Measurements from ENCODE around the gene ACTRT2.

Gene ACTRT2

DNA sequence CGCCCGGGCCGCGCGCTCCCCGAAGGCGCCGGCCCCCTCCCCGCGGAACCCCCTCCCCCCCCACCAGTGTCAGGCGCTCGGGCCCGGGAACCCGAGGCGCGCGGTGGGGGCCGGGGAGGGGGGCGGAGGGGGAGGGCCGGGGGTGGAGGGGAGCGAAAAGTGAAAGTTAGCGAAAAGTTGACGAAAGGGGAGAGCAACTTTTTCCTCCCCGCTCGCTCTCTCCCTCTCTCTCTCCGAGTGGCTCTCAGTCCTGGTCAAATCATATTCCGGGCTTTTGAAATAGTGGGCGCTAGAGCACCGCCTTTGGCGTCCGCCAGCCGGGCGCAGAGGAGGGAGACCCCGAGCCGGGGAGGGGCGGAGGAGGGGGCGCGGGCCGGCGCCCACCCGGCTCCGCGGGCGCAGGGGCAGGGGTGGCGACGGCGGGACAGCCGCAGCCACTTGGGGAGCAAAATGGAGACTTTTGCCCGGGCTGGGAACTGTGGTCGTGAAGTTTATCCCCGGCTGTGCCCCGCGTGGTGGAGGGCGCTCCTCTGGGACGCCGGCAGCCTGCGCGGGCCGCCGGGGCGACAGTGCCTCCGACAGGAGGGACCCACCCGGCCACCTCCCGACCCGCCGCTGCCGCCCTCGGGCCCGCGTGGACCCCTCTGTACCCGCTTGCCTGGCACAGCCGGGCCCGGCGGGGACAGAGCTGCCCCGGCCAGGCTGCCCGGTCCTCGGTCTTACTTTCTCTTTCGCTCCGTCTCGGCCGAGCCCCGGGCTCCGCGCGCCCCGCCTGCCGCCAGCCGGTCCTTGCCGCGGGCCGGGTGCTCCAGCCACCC is 48.4 kb downstream of the ACTRT2 start:
- DNase-seq = no peak

DNA sequence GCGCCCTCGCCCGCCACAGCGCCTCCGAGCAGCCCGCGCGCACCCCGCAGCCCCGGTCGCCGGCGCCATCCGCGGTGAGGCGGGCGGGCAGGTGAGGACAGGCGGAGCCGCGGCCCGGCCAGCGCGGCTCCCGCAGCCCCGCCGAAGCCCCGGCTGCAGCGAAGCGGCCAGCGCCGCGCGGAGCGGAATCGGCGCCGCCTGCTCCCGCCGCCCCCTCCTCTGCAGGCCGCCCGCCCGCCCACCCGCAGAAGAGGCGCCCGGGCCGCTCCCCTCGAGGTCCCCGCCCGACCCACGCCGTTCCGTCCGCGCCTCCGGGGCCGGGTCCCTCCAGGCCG is 49.0 kb downstream of the ACTRT2 start:
- no peak for DNase-seq

DNA sequence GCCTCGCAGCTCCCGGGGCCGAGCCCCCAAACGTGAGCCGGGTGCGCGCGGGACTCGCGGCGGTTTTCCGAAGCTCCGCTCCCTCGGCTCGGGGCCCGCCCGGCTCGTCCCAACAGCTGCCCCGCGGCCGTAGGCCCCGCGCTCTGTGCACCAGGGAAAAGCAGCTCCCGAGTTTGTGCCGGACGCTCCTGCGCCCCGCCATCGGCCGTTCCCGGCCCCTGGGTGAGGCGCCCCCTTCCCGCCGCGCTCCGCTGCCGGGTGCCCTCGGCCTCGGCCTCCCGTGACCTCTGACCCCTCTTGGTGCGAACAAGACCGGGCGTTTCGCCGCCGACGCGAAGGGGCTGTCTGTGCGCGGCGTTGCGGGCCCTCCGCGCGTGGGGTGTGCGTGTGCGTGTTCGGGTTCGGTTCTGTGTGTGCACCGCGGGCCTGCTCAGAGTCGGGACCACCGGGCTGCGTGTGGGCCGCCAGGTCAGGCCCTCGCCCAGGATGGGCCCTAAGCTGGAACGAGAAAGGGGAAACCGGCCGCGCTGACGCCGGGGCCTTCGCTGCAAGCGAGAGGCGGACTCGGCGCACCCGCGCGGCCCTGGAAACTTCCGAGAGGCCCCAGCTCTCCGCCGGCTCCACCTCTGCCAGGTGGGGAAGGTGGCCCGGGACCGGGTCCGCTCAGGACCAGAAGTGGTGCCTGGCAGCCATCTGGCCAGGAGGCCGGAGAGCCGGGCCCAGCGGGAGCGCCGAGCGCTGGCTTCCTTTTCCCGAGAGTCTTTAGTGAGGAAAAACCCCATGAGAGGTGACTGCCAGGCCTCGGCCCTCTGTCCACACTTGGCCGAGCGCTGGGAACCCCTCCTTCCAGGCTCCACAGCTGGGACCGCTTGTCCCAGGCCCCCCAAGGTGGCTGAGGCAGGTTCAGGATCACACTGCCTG is 49.6 kb downstream of the ACTRT2 start:
- DNase-seq = no peak

DNA sequence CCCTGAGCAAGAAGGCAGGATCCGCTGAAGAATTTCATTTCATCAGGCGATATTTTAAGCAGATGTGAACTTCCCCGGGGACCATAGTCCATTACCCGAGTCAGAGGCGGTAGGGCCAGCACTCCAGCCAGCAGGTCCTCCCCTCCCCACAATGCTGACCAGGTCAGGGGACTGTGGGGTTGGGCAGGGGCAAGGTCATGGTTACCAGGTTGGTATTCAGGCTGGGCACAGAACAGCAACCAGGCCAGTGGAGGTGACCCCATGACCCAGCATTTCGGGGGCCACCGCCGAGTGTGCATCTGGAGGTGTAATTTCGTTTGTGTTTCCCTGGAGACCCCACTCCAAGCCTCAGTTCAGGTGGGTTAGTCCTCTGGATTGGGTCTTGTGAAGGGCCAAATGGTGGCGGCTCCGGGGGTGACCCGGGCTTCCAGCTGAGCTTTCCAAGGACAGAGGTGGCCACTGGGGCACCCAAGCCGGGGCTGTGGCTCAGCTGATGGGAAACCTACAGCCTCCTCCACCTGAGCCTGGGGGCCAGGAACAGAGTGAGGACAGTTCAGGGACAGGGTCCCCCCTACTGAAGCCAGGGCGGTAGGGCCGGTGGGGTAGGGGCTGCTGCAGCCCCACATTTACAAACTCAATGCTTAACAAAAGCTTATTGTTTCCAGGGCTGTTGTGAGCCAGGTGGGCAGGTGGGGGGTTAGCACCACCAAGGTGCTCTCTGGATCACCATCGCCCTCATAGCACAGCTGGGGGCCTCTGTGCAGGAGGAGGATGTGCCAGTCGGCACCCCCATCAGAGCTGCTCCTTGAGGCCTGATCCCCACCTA is 50.5 kb downstream of the ACTRT2 start:
- no peak for DNase-seq

Data from CD4-positive, alpha-beta T cell treated with Interleukin-21 for 1 hour (primary cell).